HAP-1 (cell line): ENCODE measurements around the gene FCHO1.
"Not testable (repeated sequence)": the region's sequence is repeated elsewhere in the genome, so short reads cannot be mapped to it uniquely, and the experiment has no call there.

Source experiments
- DNase-seq, 2 experiments: peaks; one replicate each; pipeline ENCODE4 v3.0.0-alpha.2; 2016 to 2020; ENCODE audit warnings: low spot score in 2 of 2
- H3K27me3 ChIP-seq: fragments of 250-450 bp; sonication (Bioruptor Pico); 2 replicates; pipeline ENCODE4 v1.5.1; 2020; ENCODE audit warnings: low read depth, mild to moderate bottlenecking, moderate library complexity
- H3K36me3 ChIP-seq: fragments of 250-450 bp; sonication (Bioruptor Pico); replicated peaks from 2 replicates; pipeline ENCODE4 v1.5.1; 2020; ENCODE audit warnings: mild to moderate bottlenecking
- H3K4me1 ChIP-seq: fragments of 250-450 bp; sonication (Bioruptor Pico); 2 replicates; pipeline ENCODE4 v1.5.1; 2020; ENCODE audit warnings: mild to moderate bottlenecking
- H3K4me3 ChIP-seq: fragments of 250-450 bp; sonication (Bioruptor Pico); 2 replicates; pipeline ENCODE4 v1.5.1; 2020; ENCODE audit warnings: mild to moderate bottlenecking, moderate library complexity
- H3K9me3 ChIP-seq: fragments of 250-450 bp; sonication (Bioruptor Pico); 2 replicates; pipeline ENCODE4 v1.5.1; 2020; ENCODE audit warnings: mild to moderate bottlenecking, moderate library complexity
- in situ Hi-C: fragments of 300-500 bp; cut with MboI; formaldehyde crosslinking; loops from 3 replicates; pipeline ENCODE4 v1.14.3; 2020; ENCODE audit warnings: low sequenced_read_pairs, inconsistent platforms, mixed read lengths

The FCHO1 gene

DNA sequence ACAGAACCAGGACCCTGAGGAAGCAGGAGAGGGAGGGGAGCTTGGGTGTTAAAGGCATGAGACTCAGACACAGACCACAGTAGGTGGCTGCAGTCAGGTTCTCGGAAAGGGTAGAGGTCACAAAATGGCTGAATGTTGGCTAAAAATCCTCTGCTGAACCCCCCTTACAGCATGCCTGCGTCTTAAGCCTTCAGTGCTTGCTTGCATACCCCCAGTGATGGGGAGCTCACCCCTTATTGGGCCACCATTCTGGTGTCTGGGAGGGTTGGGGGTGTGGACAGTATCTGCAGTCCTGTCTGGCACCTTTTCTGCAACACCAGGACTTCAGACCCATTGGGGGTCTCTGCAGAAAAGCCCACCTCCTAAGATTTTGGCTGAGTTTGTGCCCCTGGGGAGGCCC, 29.5 kb downstream of the FCHO1 start:
- Histone ChIP-seq H3K4me1 (no peaks in the 10 kb centered on the region), H3K27me3 (no peaks in the 10 kb centered on the region), H3K9me3 (no peaks in the 10 kb centered on the region), H3K36me3 (0 out of 2 replicates have a peak, but pooled peaks cover 3% of the 10 kb centered on the region), H3K4me3 (no peak overlapping the region)
- in situ Hi-C loops: no loop called here
- DNase-seq: no peak

DNA sequence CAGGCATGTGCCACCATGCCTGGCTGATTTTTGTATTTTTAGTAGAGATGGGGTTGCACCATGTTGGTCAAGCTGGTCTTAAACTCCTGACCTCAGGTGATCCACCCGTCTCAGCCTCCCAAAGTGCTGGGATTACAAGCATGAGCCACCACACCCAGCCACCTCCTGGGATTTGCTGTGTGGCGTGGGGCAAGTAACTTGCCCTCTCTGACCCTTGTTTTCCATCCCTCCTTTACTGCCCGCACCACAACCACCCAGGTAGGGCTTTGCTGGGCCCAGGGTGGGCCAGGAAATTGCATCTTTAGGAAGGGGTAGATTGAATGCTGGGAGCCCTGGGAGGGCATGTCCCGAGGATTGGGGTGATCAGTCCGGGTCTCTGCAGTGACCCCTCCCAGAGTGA, 32.4 kb downstream of the FCHO1 start:
- in situ Hi-C loops, H3K27me3 ChIP-seq, H3K4me1 ChIP-seq, H3K4me3 ChIP-seq, H3K9me3 ChIP-seq, DNase-seq, H3K36me3 ChIP-seq: not testable (repeated sequence)

DNA sequence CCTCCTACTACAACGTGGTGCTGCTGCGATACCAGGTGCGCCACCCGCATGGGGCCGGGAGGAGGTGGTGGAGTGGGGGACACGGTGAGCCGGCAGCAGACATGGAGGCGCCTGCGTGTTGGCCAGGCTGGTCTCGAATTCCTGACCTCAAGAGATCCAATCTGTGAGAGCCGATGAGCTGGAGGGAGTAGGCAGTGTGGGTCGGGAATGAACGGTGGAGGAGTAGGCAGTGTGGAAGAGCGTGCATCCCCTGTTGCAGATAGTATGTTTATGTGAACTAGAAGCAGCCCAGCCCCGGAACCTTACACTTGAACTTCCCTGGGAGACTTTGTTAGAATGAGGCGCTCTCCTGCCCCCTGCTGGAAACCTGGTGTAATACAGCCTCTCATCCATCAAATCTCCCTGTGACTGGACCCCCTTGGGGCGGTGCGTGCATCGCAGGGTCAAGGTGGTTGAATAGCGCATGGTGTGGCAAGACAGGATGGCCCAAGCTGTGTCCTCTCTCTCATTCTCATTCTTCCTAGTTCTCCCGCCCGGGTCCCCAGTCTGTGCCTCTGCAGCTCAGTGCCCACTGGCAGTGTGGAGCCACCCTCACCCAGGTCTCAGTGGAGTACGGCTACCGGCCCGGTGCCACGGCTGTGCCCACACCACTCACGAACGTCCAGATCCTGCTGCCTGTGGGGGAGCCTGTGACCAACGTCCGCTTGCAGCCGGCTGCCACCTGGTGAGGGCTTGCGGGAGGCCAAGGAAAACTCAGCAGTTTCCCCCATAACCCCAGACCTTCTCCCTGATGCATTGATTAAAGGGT, 33.1 kb downstream of the FCHO1 start:
- no peaks in the 10 kb centered on the region for H3K27me3 ChIP-seq
- in situ Hi-C loops: no loop called here
- H3K36me3 ChIP-seq: 0 out of 2 replicates have a peak, but pooled peaks cover 3% of the 10 kb centered on the region
- no peak overlapping the region for H3K4me3 ChIP-seq
- H3K4me1 ChIP-seq: no peaks in the 10 kb centered on the region
- DNase-seq: peak; percentile 59 to 87
- H3K9me3 ChIP-seq: no peaks in the 10 kb centered on the region

DNA sequence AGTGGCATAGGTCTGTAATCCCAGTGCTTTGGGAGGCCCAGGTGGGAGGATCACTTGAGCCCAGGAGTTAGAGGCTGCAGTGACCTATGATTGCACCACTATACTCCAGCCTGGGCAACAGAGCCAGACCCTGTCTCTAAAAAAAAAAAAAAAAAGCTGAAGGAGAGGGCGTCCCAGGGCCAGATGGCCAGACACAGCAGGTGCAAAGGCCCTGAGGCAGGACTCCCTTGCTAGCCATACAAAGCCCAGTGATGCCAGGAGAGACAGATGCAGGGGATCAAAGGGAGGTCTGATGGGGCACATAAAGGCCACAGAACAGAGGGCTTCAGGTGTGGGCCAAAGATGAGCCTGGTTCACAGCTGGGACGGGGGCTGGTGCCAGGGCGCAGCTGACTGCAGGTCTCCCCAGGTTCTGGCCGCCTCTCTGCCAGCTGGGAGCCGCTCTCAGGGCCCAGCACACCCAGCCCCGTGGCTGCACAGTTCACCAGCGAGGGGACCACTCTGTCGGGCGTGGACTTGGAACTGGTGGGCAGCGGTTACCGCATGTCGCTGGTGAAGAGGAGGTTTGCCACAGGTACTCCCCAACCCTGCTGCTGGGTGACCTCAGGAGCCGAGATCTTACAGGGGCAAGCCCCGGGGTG, 36.1 kb downstream of the FCHO1 start:
- no peaks in the 10 kb centered on the region for H3K9me3 ChIP-seq
- 0 out of 2 replicates have a peak, but pooled peaks cover 3% of the 10 kb centered on the region for H3K36me3 ChIP-seq
- DNase-seq: no peak
- peaks cover 7% of the 10 kb centered on the region for H3K4me1 ChIP-seq
- H3K27me3 ChIP-seq: no peaks in the 10 kb centered on the region
- in situ Hi-C loops: no loop called here
- H3K4me3 ChIP-seq: no peak overlapping the region

DNA sequence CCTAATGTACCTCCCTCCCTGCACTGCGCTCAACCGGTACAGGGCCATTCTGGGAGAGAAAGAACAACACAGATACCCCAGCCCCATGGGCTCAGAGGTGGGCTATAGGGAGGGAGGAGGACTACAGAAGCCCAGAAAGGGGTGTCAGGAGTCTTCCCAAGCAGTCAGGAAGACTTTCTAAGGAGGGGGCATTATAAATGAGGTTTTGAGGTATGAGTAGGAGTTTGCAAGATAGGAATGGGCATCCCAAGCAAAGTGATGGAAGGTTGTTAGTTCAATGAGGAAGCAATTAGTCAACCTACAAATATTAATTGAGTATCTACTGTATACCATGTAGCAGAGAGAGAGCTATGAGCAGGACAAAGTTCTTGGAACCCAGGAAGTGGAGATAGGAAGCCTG, 37.4 kb downstream of the FCHO1 start:
- H3K4me3 ChIP-seq: no peak overlapping the region
- H3K9me3 ChIP-seq: no peaks in the 10 kb centered on the region
- no peaks in the 10 kb centered on the region for H3K27me3 ChIP-seq
- H3K36me3 ChIP-seq: 0 out of 2 replicates have a peak, but pooled peaks cover 3% of the 10 kb centered on the region
- H3K4me1 ChIP-seq: peaks cover 7% of the 10 kb centered on the region
- no peak for DNase-seq
- in situ Hi-C loops: no loop called here

DNA sequence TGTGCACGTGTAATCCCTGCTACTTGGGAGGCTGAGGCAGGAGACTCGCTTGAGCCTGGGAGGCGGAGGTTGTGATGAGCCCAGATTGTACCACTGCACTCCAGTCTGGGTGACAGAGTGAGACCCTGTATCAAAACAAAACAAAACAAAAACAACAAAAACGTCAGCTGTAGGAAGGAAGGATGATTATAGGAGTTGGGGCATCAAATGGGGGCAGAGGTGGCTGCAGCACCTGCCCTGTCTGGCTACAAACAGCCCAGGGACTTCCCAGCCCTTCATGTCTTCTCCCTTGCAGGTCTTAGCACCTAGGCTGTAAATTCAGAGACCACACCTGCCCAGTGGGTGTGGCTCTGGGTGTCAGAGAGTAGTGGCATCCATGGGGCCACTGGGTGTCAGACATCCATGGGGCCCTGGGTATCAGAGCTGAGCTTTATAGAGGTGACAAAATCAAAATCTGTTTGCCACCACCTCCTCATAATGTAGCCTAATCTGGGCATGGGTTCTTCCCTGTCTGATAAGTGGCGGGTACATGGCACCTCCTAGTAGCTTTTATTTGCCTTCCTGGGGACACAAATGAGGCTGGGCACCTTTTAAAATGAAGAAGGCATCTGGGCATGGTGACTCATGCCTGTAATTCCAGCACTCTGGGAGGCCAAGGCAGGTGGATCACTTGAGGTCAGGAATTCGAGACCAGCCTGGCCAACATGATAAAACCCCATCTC, 38.9 kb downstream of the FCHO1 start:
- Histone ChIP-seq H3K4me1 (peaks cover 13% of the 10 kb centered on the region), H3K4me3 (no peak overlapping the region), H3K27me3 (peaks cover 9% of the 10 kb centered on the region), H3K9me3 (no peaks in the 10 kb centered on the region), H3K36me3 (no peaks in the 10 kb centered on the region)
- DNase-seq: no peak
- in situ Hi-C loops: no loop called here

DNA sequence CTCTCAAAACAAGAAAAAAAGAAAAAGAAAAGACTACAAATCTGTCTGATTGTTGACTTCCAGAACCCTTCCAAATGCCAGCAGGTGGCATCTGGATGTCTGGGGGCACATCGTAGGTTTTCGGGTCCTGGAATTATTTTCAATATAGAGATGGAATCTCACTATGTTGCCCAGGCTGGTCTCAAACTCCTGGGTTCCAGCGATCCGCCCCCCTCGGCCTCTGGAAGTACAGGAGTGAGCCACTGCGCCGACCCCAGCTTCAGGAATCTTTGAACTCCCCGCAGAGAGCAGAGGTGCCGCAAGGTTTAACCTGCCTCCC, 43.1 kb downstream of the FCHO1 start:
- H3K36me3 ChIP-seq: no peaks in the 10 kb centered on the region
- H3K4me1 ChIP-seq: peaks cover 13% of the 10 kb centered on the region
- DNase-seq: no peak
- in situ Hi-C loops: no loop called here
- peaks cover 13% of the 10 kb centered on the region for H3K27me3 ChIP-seq
- H3K4me3 ChIP-seq: no peak overlapping the region
- H3K9me3 ChIP-seq: no peaks in the 10 kb centered on the region

DNA sequence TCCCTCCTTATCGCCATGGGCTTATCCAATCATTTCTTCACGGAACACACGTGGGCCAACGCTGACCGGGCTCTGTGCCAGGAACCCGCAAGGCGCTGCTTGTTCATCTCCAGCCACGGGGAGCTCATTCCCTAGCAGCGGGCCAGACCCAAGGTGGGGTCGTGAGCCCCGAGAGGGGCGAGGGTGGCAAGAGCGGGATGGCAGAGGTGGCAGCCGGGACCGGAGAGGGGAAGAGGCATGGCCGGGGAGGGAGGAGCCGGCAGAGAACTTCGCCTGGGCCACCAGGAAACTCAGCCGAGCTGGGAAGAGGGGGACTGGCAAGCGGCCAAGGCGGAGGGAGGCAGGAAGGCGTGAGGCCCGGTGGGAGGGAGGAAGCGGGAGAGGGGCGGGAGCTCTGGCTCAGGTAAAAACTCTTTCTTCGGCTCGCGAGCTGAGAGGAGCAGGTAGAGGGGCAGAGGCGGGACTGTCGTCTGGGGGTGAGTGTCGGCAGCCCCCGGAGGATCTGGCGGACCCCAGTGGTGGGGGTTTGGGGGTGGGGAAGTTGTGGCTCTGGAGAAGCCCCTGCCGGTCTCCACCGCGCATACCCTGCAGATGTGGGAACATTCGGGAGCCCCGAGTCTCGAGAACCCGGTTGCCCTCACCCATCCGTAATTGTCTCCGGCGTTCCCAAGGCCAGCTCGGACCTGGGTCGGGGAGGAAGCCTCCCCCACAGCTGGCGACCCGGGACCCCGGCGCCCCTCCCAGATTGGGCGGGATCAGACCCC, 43.6 kb downstream of the FCHO1 start, which contains the start of gene B3GNT3:
TSS of gene B3GNT3 (plus strand) at position 408 of the 764 bp plus-strand sequence. CDS start 12,670 bp downstream, outside the sequence.
- Histone ChIP-seq H3K4me1 (peaks cover 13% of the 10 kb centered on the region), H3K36me3 (no peaks in the 10 kb centered on the region), H3K4me3 (peak within 1 kb of the TSS; percentile 24), H3K9me3 (no peaks in the 10 kb centered on the region), H3K27me3 (peaks cover 13% of the 10 kb centered on the region)
- in situ Hi-C loops: no loop called here
- peak; percentile 8 to 84 for DNase-seq

DNA sequence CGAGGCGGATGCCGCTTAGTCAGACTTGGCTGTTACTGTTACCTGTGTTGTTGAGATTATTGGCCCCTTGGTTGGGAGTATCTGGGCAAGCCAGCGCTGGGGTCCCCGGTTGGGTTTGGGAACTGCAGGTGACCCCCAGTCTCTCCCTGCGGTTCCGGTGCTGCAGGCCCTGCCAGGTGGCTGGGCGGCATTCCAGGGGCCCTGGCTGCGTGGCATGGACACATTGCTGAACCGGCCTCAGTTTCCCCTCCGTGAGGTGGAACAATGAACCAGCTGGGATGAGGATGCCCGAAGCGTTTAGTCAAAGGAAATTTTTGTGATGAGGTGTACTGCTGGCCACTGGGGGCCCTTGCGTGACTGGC, 44.2 kb downstream of the FCHO1 start:
- Histone ChIP-seq H3K36me3 (no peaks in the 10 kb centered on the region), H3K4me1 (peaks cover 13% of the 10 kb centered on the region), H3K4me3 (peak overlapping the region; percentile 24), H3K27me3 (peaks cover 14% of the 10 kb centered on the region), H3K9me3 (no peaks in the 10 kb centered on the region)
- no peak for DNase-seq
- in situ Hi-C loops: no loop called here

DNA sequence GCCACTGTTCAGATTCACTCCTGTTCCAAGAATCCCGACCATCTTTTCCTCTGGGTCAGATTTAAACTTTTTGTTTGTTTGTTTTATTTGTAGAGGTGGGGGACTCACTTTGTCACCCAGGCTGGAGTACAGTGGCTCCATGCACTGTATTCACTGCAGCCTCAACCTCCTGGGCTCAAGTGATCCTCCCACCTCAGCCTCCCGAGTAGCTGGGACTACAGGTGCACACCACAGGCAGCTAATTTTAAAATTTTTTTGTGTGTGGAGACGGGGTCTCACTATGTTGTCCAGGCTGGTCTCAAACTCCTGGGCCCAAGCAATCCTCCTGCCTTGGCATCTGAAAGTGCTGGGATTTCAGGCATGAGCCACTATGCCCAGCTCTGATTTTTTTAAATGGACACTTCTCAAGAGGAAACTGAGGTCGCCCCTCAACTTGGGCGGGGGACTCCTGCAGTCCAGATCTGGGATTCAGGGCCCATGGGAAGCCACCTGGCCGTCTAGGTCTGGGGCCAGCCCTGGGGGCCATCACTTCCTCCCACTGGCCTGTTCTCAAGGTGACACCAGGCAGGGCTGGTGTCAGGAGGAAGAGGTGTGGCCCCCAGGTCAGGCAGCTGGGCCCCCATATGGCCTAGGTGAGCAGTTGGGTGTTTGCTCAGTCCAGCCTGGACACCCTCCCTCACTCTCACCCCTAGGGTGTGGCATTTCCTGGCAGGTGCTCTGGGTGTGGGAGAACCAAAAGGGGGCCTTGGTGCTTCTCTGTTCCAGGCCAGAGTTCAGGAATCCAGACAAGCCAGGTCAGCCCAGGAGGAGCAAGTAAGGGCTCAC, 44.9 kb downstream of the FCHO1 start:
- Histone ChIP-seq H3K36me3 (no peaks in the 10 kb centered on the region), H3K4me1 (peaks cover 13% of the 10 kb centered on the region), H3K27me3 (peaks cover 17% of the 10 kb centered on the region), H3K9me3 (no peaks in the 10 kb centered on the region), H3K4me3 (no peak overlapping the region)
- no peak for DNase-seq
- in situ Hi-C loops: no loop called here

DNA sequence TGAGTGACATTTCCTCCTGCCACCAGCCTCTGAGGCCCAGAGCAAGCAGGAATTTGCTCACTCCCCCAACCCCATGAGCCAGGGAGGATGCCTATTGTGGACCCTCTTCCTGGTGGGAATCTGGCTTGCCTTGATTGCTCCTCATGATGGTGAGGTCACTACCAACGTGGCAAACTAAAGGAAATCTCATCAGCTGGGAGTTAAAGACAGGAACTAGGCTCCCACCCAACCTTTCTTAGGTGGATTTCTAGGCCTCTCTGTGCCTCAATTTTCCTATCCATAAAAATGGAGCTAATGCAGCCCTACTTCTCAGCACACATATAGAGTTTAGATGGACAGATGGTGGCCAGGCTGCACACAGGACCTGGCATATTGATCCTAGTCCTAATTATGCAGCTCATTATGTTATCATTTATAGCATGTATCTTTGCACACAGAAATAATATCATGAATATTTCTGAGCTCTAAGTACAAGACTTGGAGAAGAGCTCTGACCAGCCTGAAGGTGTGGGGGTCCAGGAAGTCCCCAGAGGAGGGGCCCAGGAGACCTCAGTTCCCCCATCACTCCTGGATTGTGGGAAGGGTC, 45.7 kb downstream of the FCHO1 start:
- no peaks in the 10 kb centered on the region for H3K9me3 ChIP-seq
- no peak for DNase-seq
- peaks cover 8% of the 10 kb centered on the region for H3K4me1 ChIP-seq
- no peaks in the 10 kb centered on the region for H3K36me3 ChIP-seq
- in situ Hi-C loops: no loop called here
- H3K4me3 ChIP-seq: no peak overlapping the region
- H3K27me3 ChIP-seq: peaks cover 18% of the 10 kb centered on the region

DNA sequence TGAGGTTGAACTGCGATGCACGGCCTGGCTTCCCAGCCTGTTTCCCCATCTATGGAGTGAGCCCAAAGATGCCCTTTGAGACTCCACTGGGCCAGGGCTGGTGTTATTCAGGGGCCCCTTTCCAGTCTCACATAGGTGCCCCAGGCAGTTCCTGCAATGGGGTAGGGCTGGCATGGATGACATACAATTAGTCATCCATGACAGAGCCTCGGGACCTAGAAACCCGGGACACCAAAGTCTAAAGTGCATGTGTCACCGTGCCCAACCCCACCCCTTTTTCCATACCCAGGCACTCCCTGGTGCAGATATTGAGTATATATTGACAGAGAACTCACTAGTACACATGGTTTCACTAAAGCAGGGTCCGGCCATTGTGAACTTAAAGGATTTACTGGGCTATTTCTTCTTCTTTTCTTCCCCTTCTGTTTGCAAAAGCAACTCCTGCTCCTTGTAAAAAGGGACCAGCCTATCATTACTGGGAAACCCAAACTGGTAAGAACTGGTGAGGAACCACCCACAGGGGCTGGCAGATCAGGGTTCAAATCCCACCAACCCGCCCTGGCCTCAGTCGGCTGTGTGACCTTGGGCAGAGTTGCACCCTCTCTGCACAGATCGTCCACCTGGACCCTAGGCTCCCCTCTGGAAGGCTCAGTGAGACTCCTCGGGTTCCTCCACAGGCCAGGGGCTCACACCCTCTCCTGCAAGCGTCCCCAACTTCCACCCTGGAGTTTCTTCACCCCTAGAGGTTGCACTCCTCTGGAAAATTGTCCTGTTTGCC, 46.3 kb downstream of the FCHO1 start:
- H3K4me1 ChIP-seq: peaks cover 6% of the 10 kb centered on the region; the same call in 1 of the 2 replicates
- no peaks in the 10 kb centered on the region for H3K9me3 ChIP-seq
- peaks cover 23% of the 10 kb centered on the region for H3K27me3 ChIP-seq
- in situ Hi-C loops: no loop called here
- H3K4me3 ChIP-seq: no peak overlapping the region
- DNase-seq: no peak
- no peaks in the 10 kb centered on the region for H3K36me3 ChIP-seq
